Measurements from ENCODE around the gene UBR7.
"Not testable (repeated sequence)": the region's sequence is repeated elsewhere in the genome, so short reads cannot be mapped to it uniquely, and the experiment has no call there.

The UBR7 gene

DNA sequence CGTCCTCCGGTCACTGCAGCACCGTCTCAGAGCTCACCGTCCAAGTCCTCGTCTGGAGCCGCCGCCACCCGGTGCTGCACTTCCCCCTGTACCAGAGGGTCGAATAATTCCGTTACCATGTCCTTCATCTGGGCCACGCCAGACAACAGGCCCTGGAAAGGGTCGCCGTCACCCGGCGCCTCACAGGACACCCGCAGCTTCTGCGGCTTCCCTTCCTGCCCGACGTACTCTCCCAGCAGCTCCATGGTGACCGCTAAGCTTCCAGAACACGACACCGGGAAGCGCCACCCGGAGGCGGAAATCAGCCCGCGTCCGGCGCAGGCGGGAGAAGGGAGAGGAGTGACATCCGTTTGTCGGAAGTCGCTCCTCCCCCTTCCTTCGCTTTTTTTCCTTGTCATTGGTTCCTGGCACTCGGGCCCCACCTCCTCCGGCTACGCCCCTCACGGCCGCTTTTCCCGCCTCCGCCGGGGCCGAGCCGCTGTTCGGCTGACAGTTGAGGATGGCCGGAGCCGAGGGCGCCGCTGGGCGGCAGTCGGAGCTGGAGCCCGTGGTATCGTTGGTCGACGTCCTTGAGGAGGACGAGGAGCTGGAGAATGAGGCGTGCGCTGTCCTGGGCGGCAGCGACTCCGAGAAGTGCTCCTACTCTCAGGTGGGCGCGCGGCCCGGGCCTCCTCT is at the start of gene UBR7, which contains the start of gene GON7:
Gene UBR7, plus strand, starts transcription at position 464 of the 675 bp plus-strand sequence. Its CDS starts 36 bp downstream, at position 500.
Gene GON7, minus strand, starts transcription at position 273 of the 675 bp plus-strand sequence. Its CDS starts 28 bp downstream, at position 245.
- DNase-seq (ENCODE audit: low read depth, low spot score) = peak; percentile 75
- CTCF ChIA-PET = interaction anchor here (0.8 to 3.7 kb wide), 23 partner anchors 8 to 414 kb away, joined by 3 to 27 read pairs (median 4); partner anchors contain the start of genes LYSET and MOAP1

GRCh38 chr14:93158349-93158748 is 48.7 kb upstream of the UBR7 start:
- DNase-seq (ENCODE audit: low read depth, low spot score); CTCF ChIA-PET; POLR2A ChIA-PET; H3K4me3 ChIP-seq (ENCODE audit: low read depth, low read length): not testable (repeated sequence)

More for the DNA sequence above, at the start of gene UBR7, which contains the start of gene GON7:
- peak within 1 kb of the TSS; percentile 92 for H3K4me3 ChIP-seq (ENCODE audit: low read depth, low read length)
- peak; percentile 45 for TF ChIP-seq CTCF (IDR thresholded peaks at IDR 0.05; ENCODE audit: insufficient read depth, low read length, missing control alignments)
- POLR2A ChIA-PET = interaction anchor here (2.1 kb wide), 1 partner anchor 22 kb away, joined by 7 read pairs; the partner anchor contains the start of genes LYSET and MOAP1

GRCh38 chr14:93159625-93160352 is 47.3 kb upstream of the UBR7 start:
- H3K4me3 ChIP-seq (ENCODE audit: low read depth, low read length); POLR2A ChIA-PET; DNase-seq (ENCODE audit: low read depth, low spot score): not testable (repeated sequence)
- CTCF ChIA-PET = interaction anchor here (0.7 to 6.3 kb wide), 10 partner anchors 9 to 208 kb away, joined by 3 to 46 read pairs (median 4); partner anchors contain the start of genes LYSET and MOAP1

- peak; percentile 37 for TF ChIP-seq CTCF (IDR thresholded peaks at IDR 0.05; ENCODE audit: insufficient read depth, low read length, missing control alignments)
- no peak overlapping the region for H3K4me3 ChIP-seq (ENCODE audit: low read depth, low read length)
- ChIA-PET POLR2A (no interaction called here), CTCF (interaction anchor here (0.7 to 6.3 kb wide), 16 partner anchors 8 to 247 kb away, joined by 3 to 46 read pairs (median 4); partner anchors contain the start of genes LYSET and MOAP1)
- DNase-seq (ENCODE audit: low read depth, low spot score) = no peak
Measured at GRCh38 chr14:93160353-93160801, 46.7 kb upstream of the UBR7 start.

GRCh38 chr14:93161411-93161940 is 45.6 kb upstream of the UBR7 start:
- POLR2A ChIA-PET = no interaction called here
- CTCF ChIA-PET = interaction anchor here (0.7 to 6.3 kb wide), 7 partner anchors 7 to 45 kb away, joined by 3 to 46 read pairs (median 4); partner anchors contain the start of genes LYSET and MOAP1
- TF ChIP-seq CTCF (IDR thresholded peaks at IDR 0.05; ENCODE audit: insufficient read depth, low read length, missing control alignments) = no peak
- no peak overlapping the region for H3K4me3 ChIP-seq (ENCODE audit: low read depth, low read length)
- DNase-seq (ENCODE audit: low read depth, low spot score) = no peak

GRCh38 chr14:93163564-93163963 is 43.5 kb upstream of the UBR7 start:
- no peak for DNase-seq (ENCODE audit: low read depth, low spot score)
- H3K4me3 ChIP-seq (ENCODE audit: low read depth, low read length) = no peak overlapping the region
- no peak for TF ChIP-seq CTCF (IDR thresholded peaks at IDR 0.05; ENCODE audit: insufficient read depth, low read length, missing control alignments)
- POLR2A ChIA-PET = no interaction called here
- CTCF ChIA-PET = interaction anchor here (0.9 to 6.3 kb wide), 3 partner anchors 13 to 212 kb away, joined by 3 to 46 read pairs (median 5); no protein-coding TSS in a partner anchor

GRCh38 chr14:93165271-93166265 is 41.5 kb upstream of the UBR7 start:
- DNase-seq (ENCODE audit: low read depth, low spot score); POLR2A ChIA-PET; H3K4me3 ChIP-seq (ENCODE audit: low read depth, low read length): not testable (repeated sequence)
- CTCF ChIA-PET = interaction anchor here (2.1 to 6.3 kb wide), 3 partner anchors 11 to 52 kb away, joined by 8 to 46 read pairs (median 22); no protein-coding TSS in a partner anchor

DNA sequence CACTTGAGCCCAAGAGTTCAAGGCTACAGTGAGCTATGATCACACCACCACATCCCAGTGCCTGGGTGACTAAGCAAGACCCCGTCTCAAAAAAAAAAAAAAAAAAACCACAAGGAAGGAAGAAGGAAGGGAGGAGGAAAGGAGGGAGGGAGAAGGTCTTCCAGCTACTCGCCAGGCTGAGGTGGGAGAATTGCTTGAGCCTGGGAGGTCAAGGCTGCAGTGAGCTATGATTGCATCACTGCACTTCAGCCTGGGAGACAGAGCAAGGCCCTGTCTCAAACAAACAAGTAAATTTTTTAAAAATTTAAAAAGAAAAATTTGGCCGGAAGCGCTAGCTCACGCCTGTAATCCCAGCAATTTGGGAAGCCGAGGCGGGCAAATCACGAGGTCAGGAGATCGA is 38.4 kb upstream of the UBR7 start:
- CTCF ChIA-PET = interaction anchor here (0.8 to 2.5 kb wide), 5 partner anchors 8 to 55 kb away, joined by 3 to 22 read pairs (median 6); partner anchors contain the start of gene MOAP1
- DNase-seq (ENCODE audit: low read depth, low spot score); POLR2A ChIA-PET; H3K4me3 ChIP-seq (ENCODE audit: low read depth, low read length): not testable (repeated sequence)

- not testable (repeated sequence) for DNase-seq (ENCODE audit: low read depth, low spot score); H3K4me3 ChIP-seq (ENCODE audit: low read depth, low read length)
- CTCF ChIA-PET = interaction anchor here (0.8 to 1.7 kb wide), 4 partner anchors 9 to 56 kb away, joined by 3 to 10 read pairs (median 4); partner anchors contain the start of gene MOAP1
- POLR2A ChIA-PET = interaction anchor here (0.6 kb wide), 1 partner anchor 13 kb away, joined by 3 read pairs; no protein-coding TSS in a partner anchor
Measured at GRCh38 chr14:93169619-93170018, 37.4 kb upstream of the UBR7 start.

- H3K4me3 ChIP-seq (ENCODE audit: low read depth, low read length); DNase-seq (ENCODE audit: low read depth, low spot score); POLR2A ChIA-PET: not testable (repeated sequence)
- CTCF ChIA-PET = interaction anchor here (1.6 to 1.7 kb wide), 2 partner anchors 8 to 37 kb away, joined by 3 to 10 read pairs; no protein-coding TSS in a partner anchor
Measured at GRCh38 chr14:93170141-93170540, 36.9 kb upstream of the UBR7 start.
